ENCODE results near the gene GNGT2. TPM values are rescaled to one million over a fixed set of nuclear protein-coding genes. Genes with fewer than 3 reads are reported as not detected.

Gene GNGT2
- total and polyA plus RNA-seq, 2 experiments from 2014 or later = 0.42 to 1.5 TPM

DNA sequence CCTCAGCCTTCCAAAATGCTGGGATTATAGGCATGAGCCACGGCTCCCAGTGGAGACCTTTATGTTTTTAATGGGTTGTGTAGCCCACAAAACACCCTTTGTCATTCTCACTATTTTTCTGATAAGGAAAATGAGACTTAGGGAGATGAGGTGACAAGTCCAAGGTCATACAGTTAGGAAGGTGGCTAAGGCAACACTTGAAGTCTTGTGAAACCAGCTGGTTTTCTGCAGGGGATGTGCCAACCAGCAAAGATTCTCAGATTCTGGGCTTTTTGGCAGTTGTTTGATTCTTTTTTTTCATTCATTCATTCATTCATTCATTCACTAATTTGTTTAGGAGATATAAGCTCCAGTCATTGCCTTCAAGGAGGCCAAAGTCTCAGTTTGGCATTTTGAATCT is 30.2 kb upstream of the GNGT2 start (continued):
- TF ChIP-seq, protein P1, sequence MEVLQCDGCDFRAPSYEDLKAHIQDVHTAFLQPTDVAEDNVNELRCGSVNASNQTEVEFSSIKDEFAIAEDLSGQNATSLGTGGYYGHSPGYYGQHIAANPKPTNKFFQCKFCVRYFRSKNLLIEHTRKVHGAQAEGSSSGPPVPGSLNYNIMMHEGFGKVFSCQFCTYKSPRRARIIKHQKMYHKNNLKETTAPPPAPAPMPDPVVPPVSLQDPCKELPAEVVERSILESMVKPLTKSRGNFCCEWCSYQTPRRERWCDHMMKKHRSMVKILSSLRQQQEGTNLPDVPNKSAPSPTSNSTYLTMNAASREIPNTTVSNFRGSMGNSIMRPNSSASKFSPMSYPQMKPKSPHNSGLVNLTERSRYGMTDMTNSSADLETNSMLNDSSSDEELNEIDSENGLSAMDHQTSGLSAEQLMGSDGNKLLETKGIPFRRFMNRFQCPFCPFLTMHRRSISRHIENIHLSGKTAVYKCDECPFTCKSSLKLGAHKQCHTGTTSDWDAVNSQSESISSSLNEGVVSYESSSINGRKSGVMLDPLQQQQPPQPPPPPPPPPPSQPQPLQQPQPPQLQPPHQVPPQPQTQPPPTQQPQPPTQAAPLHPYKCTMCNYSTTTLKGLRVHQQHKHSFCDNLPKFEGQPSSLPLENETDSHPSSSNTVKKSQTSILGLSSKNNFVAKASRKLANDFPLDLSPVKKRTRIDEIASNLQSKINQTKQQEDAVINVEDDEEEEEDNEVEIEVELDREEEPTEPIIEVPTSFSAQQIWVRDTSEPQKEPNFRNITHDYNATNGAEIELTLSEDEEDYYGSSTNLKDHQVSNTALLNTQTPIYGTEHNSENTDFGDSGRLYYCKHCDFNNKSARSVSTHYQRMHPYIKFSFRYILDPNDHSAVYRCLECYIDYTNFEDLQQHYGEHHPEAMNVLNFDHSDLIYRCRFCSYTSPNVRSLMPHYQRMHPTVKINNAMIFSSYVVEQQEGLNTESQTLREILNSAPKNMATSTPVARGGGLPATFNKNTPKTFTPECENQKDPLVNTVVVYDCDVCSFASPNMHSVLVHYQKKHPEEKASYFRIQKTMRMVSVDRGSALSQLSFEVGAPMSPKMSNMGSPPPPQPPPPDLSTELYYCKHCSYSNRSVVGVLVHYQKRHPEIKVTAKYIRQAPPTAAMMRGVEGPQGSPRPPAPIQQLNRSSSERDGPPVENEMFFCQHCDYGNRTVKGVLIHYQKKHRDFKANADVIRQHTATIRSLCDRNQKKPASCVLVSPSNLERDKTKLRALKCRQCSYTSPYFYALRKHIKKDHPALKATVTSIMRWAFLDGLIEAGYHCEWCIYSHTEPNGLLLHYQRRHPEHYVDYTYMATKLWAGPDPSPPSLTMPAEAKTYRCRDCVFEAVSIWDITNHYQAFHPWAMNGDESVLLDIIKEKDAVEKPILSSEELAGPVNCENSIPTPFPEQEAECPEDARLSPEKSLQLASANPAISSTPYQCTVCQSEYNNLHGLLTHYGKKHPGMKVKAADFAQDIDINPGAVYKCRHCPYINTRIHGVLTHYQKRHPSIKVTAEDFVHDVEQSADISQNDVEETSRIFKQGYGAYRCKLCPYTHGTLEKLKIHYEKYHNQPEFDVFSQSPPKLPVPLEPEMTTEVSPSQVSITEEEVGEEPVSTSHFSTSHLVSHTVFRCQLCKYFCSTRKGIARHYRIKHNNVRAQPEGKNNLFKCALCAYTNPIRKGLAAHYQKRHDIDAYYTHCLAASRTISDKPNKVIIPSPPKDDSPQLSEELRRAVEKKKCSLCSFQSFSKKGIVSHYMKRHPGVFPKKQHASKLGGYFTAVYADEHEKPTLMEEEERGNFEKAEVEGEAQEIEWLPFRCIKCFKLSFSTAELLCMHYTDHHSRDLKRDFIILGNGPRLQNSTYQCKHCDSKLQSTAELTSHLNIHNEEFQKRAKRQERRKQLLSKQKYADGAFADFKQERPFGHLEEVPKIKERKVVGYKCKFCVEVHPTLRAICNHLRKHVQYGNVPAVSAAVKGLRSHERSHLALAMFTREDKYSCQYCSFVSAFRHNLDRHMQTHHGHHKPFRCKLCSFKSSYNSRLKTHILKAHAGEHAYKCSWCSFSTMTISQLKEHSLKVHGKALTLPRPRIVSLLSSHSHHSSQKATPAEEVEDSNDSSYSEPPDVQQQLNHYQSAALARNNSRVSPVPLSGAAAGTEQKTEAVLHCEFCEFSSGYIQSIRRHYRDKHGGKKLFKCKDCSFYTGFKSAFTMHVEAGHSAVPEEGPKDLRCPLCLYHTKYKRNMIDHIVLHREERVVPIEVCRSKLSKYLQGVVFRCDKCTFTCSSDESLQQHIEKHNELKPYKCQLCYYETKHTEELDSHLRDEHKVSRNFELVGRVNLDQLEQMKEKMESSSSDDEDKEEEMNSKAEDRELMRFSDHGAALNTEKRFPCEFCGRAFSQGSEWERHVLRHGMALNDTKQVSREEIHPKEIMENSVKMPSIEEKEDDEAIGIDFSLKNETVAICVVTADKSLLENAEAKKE (CRISPR knock-in tag; IDR thresholded peaks at IDR 0.05) = no peak
- TF ChIP-seq, protein P2, sequence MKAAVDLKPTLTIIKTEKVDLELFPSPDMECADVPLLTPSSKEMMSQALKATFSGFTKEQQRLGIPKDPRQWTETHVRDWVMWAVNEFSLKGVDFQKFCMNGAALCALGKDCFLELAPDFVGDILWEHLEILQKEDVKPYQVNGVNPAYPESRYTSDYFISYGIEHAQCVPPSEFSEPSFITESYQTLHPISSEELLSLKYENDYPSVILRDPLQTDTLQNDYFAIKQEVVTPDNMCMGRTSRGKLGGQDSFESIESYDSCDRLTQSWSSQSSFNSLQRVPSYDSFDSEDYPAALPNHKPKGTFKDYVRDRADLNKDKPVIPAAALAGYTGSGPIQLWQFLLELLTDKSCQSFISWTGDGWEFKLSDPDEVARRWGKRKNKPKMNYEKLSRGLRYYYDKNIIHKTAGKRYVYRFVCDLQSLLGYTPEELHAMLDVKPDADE (IDR thresholded peaks at IDR 0.05) = no peak

DNA sequence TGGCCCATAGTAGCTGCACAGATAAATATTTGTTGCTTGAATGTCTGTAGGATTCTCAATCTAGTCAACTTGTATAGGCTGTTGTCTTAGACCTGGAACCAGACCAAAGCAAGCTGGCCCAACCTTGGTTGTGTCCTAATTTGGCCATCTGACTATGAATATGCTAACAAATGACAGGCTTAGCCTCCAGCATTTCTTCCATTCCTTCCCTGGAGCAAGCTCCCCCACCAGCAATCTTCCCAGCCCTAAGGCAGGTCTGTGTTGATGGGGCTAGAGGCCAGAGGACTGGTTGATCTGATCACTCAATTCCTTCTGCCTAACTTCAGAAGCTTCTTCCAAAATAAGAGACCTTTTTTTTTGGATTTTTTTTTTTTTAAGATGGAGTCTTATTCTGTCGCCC is 29.6 kb upstream of the GNGT2 start:
- no peaks in the 10 kb centered on the region for H3K79me2 ChIP-seq (replicated peaks; ENCODE audit: insufficient read depth)
- Mint-ChIP-seq H3K4me3 (no peak overlapping the region), H3K36me3 (ENCODE audit: low read depth) (no peaks in the 10 kb centered on the region), H3K27ac (no peak overlapping the region), H3K9me3 (no peaks in the 10 kb centered on the region), H3K27me3 (ENCODE audit: insufficient read depth, low read depth, poor library complexity) (peaks cover 3% of the 10 kb centered on the region), H3K4me1 (peaks cover 15% of the 10 kb centered on the region)
- H3K4me1 ChIP-seq (ENCODE audit: insufficient read depth) = peaks cover 15% of the 10 kb centered on the region
- H2AFZ ChIP-seq = no peak overlapping the region
- no peak for DNase-seq (ENCODE audit: low spot score)
- ATAC-seq = no peak
- H3K4me3 ChIP-seq = no peak overlapping the region
- no peaks in the 10 kb centered on the region for H3F3A ChIP-seq (replicated peaks; ENCODE audit: low read depth)
- no peak overlapping the region for H3K27ac ChIP-seq (ENCODE audit: low read depth)
- H4K20me1 ChIP-seq (replicated peaks; ENCODE audit: insufficient read depth) = no peaks in the 10 kb centered on the region
- H3K9me2 ChIP-seq (ENCODE audit: insufficient read depth) = no peaks in the 10 kb centered on the region
- no peaks in the 10 kb centered on the region for H3K27me3 ChIP-seq (ENCODE audit: insufficient read depth)
- H3K36me3 ChIP-seq (ENCODE audit: insufficient read depth) = no peaks in the 10 kb centered on the region
- H3K4me2 ChIP-seq = no peak overlapping the region
- TF ChIP-seq JUNB (IDR thresholded peaks at IDR 0.05; ENCODE audit: unreplicated experiment) = no peak
- TF ChIP-seq, protein P2 (IDR thresholded peaks at IDR 0.05) = no peak
- TF ChIP-seq ZNF331 (CRISPR knock-in tag; IDR thresholded peaks at IDR 0.05; ENCODE audit: low read depth) = no peak
- no peak for TF ChIP-seq STAT1 (IDR thresholded peaks at IDR 0.05; ENCODE audit: unreplicated experiment)
- no peak for TF ChIP-seq ZNF114 (CRISPR knock-in tag; IDR thresholded peaks at IDR 0.05)
- TF ChIP-seq CREB1 (CRISPR knock-in tag; IDR thresholded peaks at IDR 0.05; ENCODE audit: low read depth) = no peak
- no peak for TF ChIP-seq POLR2AphosphoS5 (IDR thresholded peaks at IDR 0.05; ENCODE audit: low read depth)
- TF ChIP-seq EZH2phosphoT487 (IDR thresholded peaks at IDR 0.05; ENCODE audit: unreplicated experiment) = no peak

Measured in GM23338 (cell line).